ENCODE results near the gene SPIB. TPM values are rescaled to one million over a fixed set of nuclear protein-coding genes. Genes with fewer than 3 reads are reported as not detected.

Gene SPIB
- total RNA-seq, 4 donors from 2014 or later = 0.17 TPM; not detected in 3

- Histone ChIP-seq H3K9me3 (no peaks in the 10 kb centered on the region), H3K27ac (replicated peaks in 1 of 4) (no peak overlapping the region), H3K27me3 (peaks cover 0 to 63% (median 36%) of the 10 kb centered on the region in 4 donors), H3K4me3 (no peak overlapping the region), H3K36me3 (peaks cover 0 to 11% (median 5%) of the 10 kb centered on the region in 4 donors), H3K4me1 (peaks cover 4 to 22% (median 13%) of the 10 kb centered on the region in 4 donors)
- DNase-seq (ENCODE audit: extremely low spot score) = no peak
- TF ChIP-seq, protein P1, sequence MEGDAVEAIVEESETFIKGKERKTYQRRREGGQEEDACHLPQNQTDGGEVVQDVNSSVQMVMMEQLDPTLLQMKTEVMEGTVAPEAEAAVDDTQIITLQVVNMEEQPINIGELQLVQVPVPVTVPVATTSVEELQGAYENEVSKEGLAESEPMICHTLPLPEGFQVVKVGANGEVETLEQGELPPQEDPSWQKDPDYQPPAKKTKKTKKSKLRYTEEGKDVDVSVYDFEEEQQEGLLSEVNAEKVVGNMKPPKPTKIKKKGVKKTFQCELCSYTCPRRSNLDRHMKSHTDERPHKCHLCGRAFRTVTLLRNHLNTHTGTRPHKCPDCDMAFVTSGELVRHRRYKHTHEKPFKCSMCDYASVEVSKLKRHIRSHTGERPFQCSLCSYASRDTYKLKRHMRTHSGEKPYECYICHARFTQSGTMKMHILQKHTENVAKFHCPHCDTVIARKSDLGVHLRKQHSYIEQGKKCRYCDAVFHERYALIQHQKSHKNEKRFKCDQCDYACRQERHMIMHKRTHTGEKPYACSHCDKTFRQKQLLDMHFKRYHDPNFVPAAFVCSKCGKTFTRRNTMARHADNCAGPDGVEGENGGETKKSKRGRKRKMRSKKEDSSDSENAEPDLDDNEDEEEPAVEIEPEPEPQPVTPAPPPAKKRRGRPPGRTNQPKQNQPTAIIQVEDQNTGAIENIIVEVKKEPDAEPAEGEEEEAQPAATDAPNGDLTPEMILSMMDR (IDR thresholded peaks at IDR 0.05) = no peak
- no peak for TF ChIP-seq EP300 (IDR thresholded peaks at IDR 0.05)
- no peak for TF ChIP-seq POLR2A (IDR thresholded peaks at IDR 0.05; ENCODE audit: low read depth)
- TF ChIP-seq POLR2AphosphoS5 (IDR thresholded peaks at IDR 0.05) = no peak
- 76% methylated on average over 23 of the region's 42 CpGs for WGBS
- intact Hi-C loops (cut with DNase I) = no loop called here
Observed at GRCh38 chr19:50417111-50418081, 1.3 kb upstream of the SPIB start.

DNA sequence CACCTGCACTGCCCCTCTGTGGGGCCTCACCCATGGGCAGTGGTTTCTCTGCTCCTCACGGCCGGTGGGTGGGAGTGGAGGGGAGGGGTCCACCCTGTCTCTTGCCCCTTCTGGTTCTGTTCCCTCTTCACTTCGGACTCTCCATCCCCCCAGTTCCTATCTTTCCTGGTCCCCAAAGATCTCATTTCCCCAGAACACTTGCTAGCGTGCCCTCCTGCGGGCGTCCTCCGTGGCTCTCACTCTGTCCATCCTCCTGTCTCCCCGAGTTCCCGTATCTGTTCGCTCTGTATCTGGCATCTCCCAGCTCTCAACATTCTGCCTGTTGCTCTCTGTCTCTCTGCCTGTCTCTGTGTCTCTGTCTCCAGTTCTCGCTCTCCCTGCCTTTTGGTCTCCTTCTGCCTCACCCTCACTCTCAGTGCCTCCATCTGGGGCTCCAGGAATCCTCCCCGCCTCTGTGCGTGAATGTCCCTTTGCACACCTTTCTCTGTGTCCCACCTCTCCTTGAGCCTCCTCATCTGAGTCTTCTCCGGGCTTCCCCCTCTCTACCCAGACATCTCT lies 363 bp downstream of the SPIB start:
- H3K27me3 ChIP-seq = peaks cover 0 to 79% (median 38%) of the 10 kb centered on the region in 4 donors
- intact Hi-C loops (cut with DNase I) = no loop called here
- 21% methylated on average over 14 of the region's 14 CpGs for WGBS

GRCh38 chr19:50419580-50420035 lies 870 bp downstream of the SPIB start:
- no peak overlapping the region for H3K27ac ChIP-seq (replicated peaks in 1 of 4)
- no peak overlapping the region for H3K4me3 ChIP-seq
- TF ChIP-seq, protein P1 (IDR thresholded peaks at IDR 0.05) = no peak
- H3K9me3 ChIP-seq = no peaks in the 10 kb centered on the region
- no peak for DNase-seq (ENCODE audit: extremely low spot score)
- WGBS = 22% methylated on average over 7 of the region's 8 CpGs
- H3K27me3 ChIP-seq = peaks cover 0 to 82% (median 38%) of the 10 kb centered on the region in 4 donors
- intact Hi-C loops (cut with DNase I) = no loop called here
- peaks cover 4 to 19% (median 12%) of the 10 kb centered on the region in 4 donors for H3K4me1 ChIP-seq
- H3K36me3 ChIP-seq = no peaks in the 10 kb centered on the region

More for the DNA sequence above, 363 bp downstream of the SPIB start:
- Histone ChIP-seq H3K4me3 (no peak overlapping the region), H3K36me3 (peaks cover 0 to 2% (median 0%) of the 10 kb centered on the region in 4 donors), H3K4me1 (peaks cover 4 to 22% (median 13%) of the 10 kb centered on the region in 4 donors), H3K9me3 (no peaks in the 10 kb centered on the region), H3K27ac (replicated peaks in 1 of 4) (no peak overlapping the region)
- DNase-seq (ENCODE audit: extremely low spot score) = no peak
- no peak for TF ChIP-seq EP300 (IDR thresholded peaks at IDR 0.05)
- TF ChIP-seq POLR2AphosphoS5 (IDR thresholded peaks at IDR 0.05) = no peak
- TF ChIP-seq, protein P1 (IDR thresholded peaks at IDR 0.05) = no peak
- TF ChIP-seq POLR2A (IDR thresholded peaks at IDR 0.05; ENCODE audit: low read depth) = no peak

DNA sequence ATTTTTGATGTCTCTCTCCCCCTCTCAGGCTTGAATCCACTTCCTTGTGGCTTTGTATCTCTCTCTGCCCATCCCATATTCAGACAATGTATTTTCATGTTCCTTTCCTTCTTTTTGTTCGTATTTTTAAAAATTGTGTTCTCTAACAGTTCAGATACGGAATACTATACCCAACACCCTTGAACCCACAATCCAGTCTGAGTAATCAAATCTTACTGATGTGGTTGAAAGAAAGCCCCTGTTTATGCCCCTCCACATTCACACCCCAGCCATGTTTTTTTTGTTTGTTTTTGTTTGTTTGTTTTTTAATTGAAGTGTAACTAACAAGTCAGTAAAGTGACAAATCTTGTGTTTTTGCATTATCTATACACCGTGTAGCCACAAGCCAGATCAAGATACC lies 1.4 kb downstream of the SPIB start:
- intact Hi-C loops (cut with DNase I) = no loop called here
- Histone ChIP-seq H3K9me3 (no peaks in the 10 kb centered on the region), H3K4me3 (no peak overlapping the region), H3K27ac (replicated peaks in 1 of 4) (no peak overlapping the region), H3K4me1 (peaks cover 4 to 14% (median 9%) of the 10 kb centered on the region in 4 donors), H3K36me3 (no peaks in the 10 kb centered on the region), H3K27me3 (peaks cover 0 to 82% (median 38%) of the 10 kb centered on the region in 4 donors)
- no peak for DNase-seq (ENCODE audit: extremely low spot score)
- TF ChIP-seq, protein P1 (IDR thresholded peaks at IDR 0.05) = no peak
- no peak for TF ChIP-seq POLR2A (IDR thresholded peaks at IDR 0.05; ENCODE audit: low read depth)
- no peak for TF ChIP-seq POLR2AphosphoS5 (IDR thresholded peaks at IDR 0.05)
- TF ChIP-seq EP300 (IDR thresholded peaks at IDR 0.05) = no peak
- WGBS = 40% methylated on average over 3 of the region's 3 CpGs
